Colonic mucosa (tissue), 4 donors: Measurements from ENCODE around the gene TEX22. TPM values are rescaled to one million over a fixed set of nuclear protein-coding genes. Genes with fewer than 3 reads are reported as not detected.

Experiments used
- DNase-seq: peaks from one replicate; pipeline ENCODE4 v3.0.0-alpha.2; 2020
- H3K27ac ChIP-seq: fragments of 200-600 bp; one replicate; pipeline ENCODE4 v1.8.0; 2021
- H3K27me3 ChIP-seq: fragments of 200-600 bp; one replicate; pipeline ENCODE4 v1.8.0; 2021
- H3K36me3 ChIP-seq: fragments of 200-600 bp; one replicate; pipeline ENCODE4 v1.8.0; 2021
- H3K4me1 ChIP-seq: fragments of 200-600 bp; one replicate; pipeline ENCODE4 v1.8.0; 2021; ENCODE audit warnings: mild to moderate bottlenecking
- H3K4me3 ChIP-seq: fragments of 200-600 bp; one replicate; pipeline ENCODE4 v1.8.0; 2021
- H3K9ac ChIP-seq, 2 donors: one replicate each; pipeline ENCODE4 v1.7.0; 2013; ENCODE audit warnings: control low read depth in 2 of 2, low read depth in 2 of 2, low read length in 2 of 2
- H3K9me3 ChIP-seq: fragments of 200-600 bp; one replicate; pipeline ENCODE4 v1.8.0; 2021
- intact Hi-C: fragments of 100-400 bp; cut with DNase I; formaldehyde crosslinking; loops from one replicate; pipeline ENCODE4 v1.14.1; 2022
- total RNA-seq, 2 donors: library from RNA; stranded (reverse); fragmentation: NEBNext Ultra II Directional in 1 of 2; extraction: Animal tissue kit (Norgen Biotek cat#: 25700) in 1 of 2; gene quantifications; one replicate each; pipeline ENCODE4 v1.2.1, GENCODE V29; 2021
- TF ChIP-seq, protein P1 (sequence below): fragments of 200-600 bp; IDR thresholded peaks from one replicate; pipeline ENCODE4 v1.8.0; 2022; ENCODE audit warnings: antibody characterized with exemption, mild to moderate bottlenecking
- donor health status: healthy.
- donor health status: DM: no; HTN: no; CAD: no.
- donor health status: DM: no; HTN: no; CAD: no.

Gene TEX22
- total RNA-seq, 2 donors from 2014 or later, result 1.4 to 2.4 TPM

- H3K9ac ChIP-seq, result no peak overlapping the region
- H3K9me3 ChIP-seq, result no peaks in the 10 kb centered on the region
- no peak overlapping the region for H3K4me3 ChIP-seq
- no peaks in the 10 kb centered on the region for H3K27me3 ChIP-seq
- no peak overlapping the region for H3K27ac ChIP-seq
- TF ChIP-seq, protein P1, sequence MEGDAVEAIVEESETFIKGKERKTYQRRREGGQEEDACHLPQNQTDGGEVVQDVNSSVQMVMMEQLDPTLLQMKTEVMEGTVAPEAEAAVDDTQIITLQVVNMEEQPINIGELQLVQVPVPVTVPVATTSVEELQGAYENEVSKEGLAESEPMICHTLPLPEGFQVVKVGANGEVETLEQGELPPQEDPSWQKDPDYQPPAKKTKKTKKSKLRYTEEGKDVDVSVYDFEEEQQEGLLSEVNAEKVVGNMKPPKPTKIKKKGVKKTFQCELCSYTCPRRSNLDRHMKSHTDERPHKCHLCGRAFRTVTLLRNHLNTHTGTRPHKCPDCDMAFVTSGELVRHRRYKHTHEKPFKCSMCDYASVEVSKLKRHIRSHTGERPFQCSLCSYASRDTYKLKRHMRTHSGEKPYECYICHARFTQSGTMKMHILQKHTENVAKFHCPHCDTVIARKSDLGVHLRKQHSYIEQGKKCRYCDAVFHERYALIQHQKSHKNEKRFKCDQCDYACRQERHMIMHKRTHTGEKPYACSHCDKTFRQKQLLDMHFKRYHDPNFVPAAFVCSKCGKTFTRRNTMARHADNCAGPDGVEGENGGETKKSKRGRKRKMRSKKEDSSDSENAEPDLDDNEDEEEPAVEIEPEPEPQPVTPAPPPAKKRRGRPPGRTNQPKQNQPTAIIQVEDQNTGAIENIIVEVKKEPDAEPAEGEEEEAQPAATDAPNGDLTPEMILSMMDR, result no peak
- no peak for DNase-seq
- H3K4me1 ChIP-seq, result no peaks in the 10 kb centered on the region
- no peaks in the 10 kb centered on the region for H3K36me3 ChIP-seq
- intact Hi-C loops, result no loop called here
These were observed 18.4 kb upstream of the TEX22 start for GRCh38 chr14:105379946-105380345.

- TF ChIP-seq, protein P1, result no peak
- intact Hi-C loops, result no loop called here
- H3K4me1 ChIP-seq, result no peaks in the 10 kb centered on the region
- H3K9me3 ChIP-seq, result no peaks in the 10 kb centered on the region
- H3K4me3 ChIP-seq, result no peak overlapping the region
- H3K27me3 ChIP-seq, result no peaks in the 10 kb centered on the region
- H3K9ac ChIP-seq, result no peak overlapping the region
- H3K36me3 ChIP-seq, result no peaks in the 10 kb centered on the region
- DNase-seq, result no peak
- no peak overlapping the region for H3K27ac ChIP-seq
These were observed 17.6 kb upstream of the TEX22 start for GRCh38 chr14:105380756-105381155.

DNA sequence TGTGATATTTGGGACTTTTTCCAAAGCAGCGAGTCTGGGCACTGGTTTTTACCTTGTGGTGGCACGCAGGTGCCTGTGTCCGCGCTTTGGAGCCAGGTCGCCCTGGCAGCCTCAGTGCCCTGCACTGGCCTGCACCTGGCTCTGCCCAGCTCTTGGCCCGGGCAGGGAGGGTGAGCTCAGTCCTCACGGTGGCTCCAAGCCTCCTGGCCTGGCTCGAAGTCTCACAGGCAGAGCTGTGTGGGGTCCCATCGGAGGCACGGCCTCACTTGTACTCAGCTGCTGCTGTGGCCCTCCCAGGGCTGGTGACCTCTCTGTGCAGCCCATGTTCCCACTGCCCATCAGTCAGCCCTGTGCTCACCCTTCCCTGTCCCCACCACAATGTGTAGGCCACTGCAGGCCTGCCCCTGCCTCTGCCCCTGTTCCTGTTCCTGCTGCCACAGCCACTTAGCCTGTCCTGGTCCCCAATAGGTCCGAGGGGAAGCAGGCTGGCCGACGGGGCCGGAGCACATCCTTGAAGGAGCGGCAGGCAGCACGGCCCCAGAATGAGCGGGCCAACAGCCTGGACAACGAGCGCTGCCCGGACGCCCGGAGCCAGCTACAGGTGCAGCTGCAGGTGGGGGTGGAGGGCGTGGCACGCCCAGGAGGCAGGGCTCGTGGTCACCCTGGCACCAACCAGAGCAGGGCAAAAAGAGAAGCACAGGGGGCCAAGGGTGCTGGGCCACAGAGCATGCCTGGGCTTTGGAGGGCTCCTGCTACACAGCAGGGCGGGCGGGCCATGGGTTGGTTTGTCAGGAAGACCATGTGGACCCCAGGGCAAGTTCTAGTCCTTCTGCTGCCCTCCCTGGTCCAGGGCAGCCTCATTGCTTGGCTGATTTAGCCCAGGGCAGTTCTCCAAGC, 16.6 kb upstream of the TEX22 start:
- Histone ChIP-seq H3K27me3 (no peaks in the 10 kb centered on the region), H3K9me3 (no peaks in the 10 kb centered on the region), H3K4me1 (no peaks in the 10 kb centered on the region), H3K27ac (no peak overlapping the region), H3K9ac (no peak overlapping the region), H3K4me3 (no peak overlapping the region), H3K36me3 (no peaks in the 10 kb centered on the region)
- intact Hi-C loops, result no loop called here
- TF ChIP-seq, protein P1, result no peak
- DNase-seq, result no peak

DNA sequence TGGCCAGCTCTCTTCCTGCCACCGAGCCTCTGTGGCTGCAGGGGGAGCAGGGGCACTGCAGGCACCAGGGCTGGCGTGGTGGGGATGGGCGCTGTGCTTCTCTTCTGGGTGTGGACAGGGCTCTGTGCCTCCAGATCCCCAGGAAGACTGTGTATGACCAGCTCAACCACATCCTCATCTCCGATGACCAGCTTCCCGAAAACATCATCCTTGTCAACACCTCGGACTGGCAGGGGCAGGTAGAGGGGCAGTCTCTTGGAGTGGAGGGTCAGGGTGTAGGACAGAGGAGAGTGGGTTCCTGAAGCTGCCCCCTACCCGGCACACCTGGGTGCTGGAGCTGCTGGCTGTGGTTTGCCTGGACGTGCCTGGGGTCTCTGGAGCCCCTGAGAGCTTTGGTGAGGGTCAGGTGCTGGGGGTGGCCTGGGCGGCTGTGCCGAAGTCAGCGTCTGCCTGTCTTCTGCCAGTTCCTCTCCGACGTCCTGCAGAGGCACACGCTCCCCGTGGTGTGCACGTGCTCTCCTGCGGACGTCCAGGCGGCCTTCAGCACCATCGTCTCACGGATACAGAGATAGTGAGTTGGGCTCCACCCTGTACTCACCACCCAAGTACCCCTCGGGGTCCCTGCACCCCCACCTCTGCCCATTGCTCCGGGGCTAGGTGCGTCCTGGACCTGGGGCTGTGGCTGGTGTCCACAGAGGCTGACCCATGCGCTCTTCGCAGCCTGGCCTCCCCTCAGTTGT, 15.8 kb upstream of the TEX22 start:
- H3K4me1 ChIP-seq, result no peaks in the 10 kb centered on the region
- TF ChIP-seq, protein P1, result no peak
- H3K9ac ChIP-seq, result no peak overlapping the region
- no peak overlapping the region for H3K4me3 ChIP-seq
- no peaks in the 10 kb centered on the region for H3K36me3 ChIP-seq
- no peak for DNase-seq
- H3K9me3 ChIP-seq, result no peaks in the 10 kb centered on the region
- H3K27ac ChIP-seq, result no peak overlapping the region
- no peaks in the 10 kb centered on the region for H3K27me3 ChIP-seq
- intact Hi-C loops, result no loop called here

- intact Hi-C loops, result no loop called here
- Histone ChIP-seq H3K9ac (no peak overlapping the region), H3K4me3 (no peak overlapping the region), H3K4me1 (no peaks in the 10 kb centered on the region), H3K27me3 (no peaks in the 10 kb centered on the region), H3K9me3 (no peaks in the 10 kb centered on the region), H3K36me3 (no peaks in the 10 kb centered on the region), H3K27ac (no peak overlapping the region)
- no peak for DNase-seq
- TF ChIP-seq, protein P1, result no peak
These were observed 15.1 kb upstream of the TEX22 start for GRCh38 chr14:105383083-105383730.
